NB4 (cell line): ENCODE results near the gene VTN.

ENCODE experiments used
- MAX ChIP-seq: IDR thresholded peaks from 2 replicates; pipeline ENCODE4 v1.6.1; 2011; ENCODE audit warnings: low read depth, low read length
- MYC ChIP-seq: IDR thresholded peaks from 2 replicates; pipeline ENCODE4 v1.6.1; 2011; ENCODE audit warnings: low read depth, low read length
- POLR2A ChIP-seq: IDR thresholded peaks from 2 replicates; pipeline ENCODE4 v1.6.1; 2011; ENCODE audit warnings: mild to moderate bottlenecking; ENCODE audit not compliant: insufficient read length; ENCODE audit errors: extremely low read depth
- TF ChIP-seq, protein P1 (sequence below): IDR thresholded peaks from one replicate; pipeline ENCODE4 v1.5.1; 2012; ENCODE audit warnings: low read depth, low read length

DNA sequence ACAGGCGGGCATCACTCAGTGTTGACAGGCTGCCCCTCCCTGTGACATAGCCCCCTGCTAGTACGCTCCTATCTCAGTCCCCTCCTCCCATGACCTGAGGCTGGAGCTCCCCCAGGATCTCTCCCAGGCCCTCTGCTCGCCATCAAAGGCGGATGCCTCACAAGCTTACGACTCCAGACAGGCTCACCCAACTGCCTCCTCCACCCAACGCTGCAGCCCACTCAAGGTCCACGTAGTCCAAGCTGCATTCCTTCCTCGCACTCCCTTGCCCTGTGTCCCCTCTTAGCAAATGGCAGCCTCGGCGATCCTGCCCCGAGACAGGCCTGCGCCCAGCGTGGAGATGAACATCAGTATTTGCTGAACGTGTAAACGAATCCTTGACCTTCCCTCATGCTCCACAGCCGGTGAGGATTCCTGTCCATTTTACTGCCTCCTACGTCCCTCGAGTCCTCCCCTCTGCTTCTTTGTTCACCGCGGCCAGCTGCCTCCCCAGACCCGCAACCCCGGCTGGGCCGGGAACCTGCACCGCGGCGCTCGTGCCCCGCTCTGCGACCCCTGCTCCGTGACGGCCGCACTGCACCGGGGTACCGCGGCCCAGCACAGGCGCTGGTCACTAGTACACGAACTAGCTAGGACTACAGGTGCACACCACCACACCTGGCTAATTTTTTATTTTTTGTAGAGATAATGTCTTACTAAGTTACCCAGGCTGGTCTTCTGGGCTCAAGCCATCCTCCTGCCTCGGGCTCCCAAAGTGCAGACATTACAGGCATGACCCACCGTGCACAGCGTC is 51.9 kb downstream of the VTN start:
- TF ChIP-seq, protein P1, sequence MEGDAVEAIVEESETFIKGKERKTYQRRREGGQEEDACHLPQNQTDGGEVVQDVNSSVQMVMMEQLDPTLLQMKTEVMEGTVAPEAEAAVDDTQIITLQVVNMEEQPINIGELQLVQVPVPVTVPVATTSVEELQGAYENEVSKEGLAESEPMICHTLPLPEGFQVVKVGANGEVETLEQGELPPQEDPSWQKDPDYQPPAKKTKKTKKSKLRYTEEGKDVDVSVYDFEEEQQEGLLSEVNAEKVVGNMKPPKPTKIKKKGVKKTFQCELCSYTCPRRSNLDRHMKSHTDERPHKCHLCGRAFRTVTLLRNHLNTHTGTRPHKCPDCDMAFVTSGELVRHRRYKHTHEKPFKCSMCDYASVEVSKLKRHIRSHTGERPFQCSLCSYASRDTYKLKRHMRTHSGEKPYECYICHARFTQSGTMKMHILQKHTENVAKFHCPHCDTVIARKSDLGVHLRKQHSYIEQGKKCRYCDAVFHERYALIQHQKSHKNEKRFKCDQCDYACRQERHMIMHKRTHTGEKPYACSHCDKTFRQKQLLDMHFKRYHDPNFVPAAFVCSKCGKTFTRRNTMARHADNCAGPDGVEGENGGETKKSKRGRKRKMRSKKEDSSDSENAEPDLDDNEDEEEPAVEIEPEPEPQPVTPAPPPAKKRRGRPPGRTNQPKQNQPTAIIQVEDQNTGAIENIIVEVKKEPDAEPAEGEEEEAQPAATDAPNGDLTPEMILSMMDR: no peak
- TF ChIP-seq MAX: no peak
- TF ChIP-seq POLR2A: no peak
- TF ChIP-seq MYC: no peak
